Mononuclear cell (primary cell): Measurements from ENCODE around the gene MAST2. TPM values are rescaled to one million over a fixed set of nuclear protein-coding genes. Genes with fewer than 3 reads are reported as not detected.
"Not testable (repeated sequence)": the region's sequence is repeated elsewhere in the genome, so short reads cannot be mapped to it uniquely, and the experiment has no call there.

Source experiments
- H3K27me3 ChIP-seq: 2 replicates; pipeline ENCODE4 v1.6.0; 2011; ENCODE audit warnings: low read length, control low read depth; ENCODE audit not compliant: insufficient read depth
- H3K4me1 ChIP-seq: 2 replicates; pipeline ENCODE4 v1.5.1; 2011; ENCODE audit warnings: mild to moderate bottlenecking, low read length, control low read depth; ENCODE audit not compliant: insufficient read depth
- H3K4me3 ChIP-seq: 2 replicates; pipeline ENCODE4 v1.5.1; 2011; ENCODE audit warnings: mild to moderate bottlenecking, low read length, moderate library complexity
- H3K9me3 ChIP-seq: 2 replicates; pipeline ENCODE4 v1.5.1; 2011; ENCODE audit warnings: low read depth, mild to moderate bottlenecking, control low read depth, low read length
- total RNA-seq: library from RNA; depleted of rRNA; stranded (reverse); fragments of >200 nt; gene quantifications from one replicate; pipeline ENCODE4 v1.2.3, GENCODE V29; 2012

The MAST2 gene
- total RNA-seq, 1 donor: 3.9 TPM

GRCh38 chr1:45800899-45801298 is 2.5 kb upstream of the MAST2 start:
- peaks cover 27% of the 10 kb centered on the region for H3K4me1 ChIP-seq
- H3K9me3 ChIP-seq: no peaks in the 10 kb centered on the region
- H3K27me3 ChIP-seq: no peaks in the 10 kb centered on the region
- H3K4me3 ChIP-seq: no peak overlapping the region

- Histone ChIP-seq H3K4me3 (peak overlapping the region; percentile 52), H3K27me3 (no peaks in the 10 kb centered on the region), H3K9me3 (no peaks in the 10 kb centered on the region), H3K4me1 (peaks cover 27% of the 10 kb centered on the region)
Measured at GRCh38 chr1:45802343-45803298, 791 bp upstream of the MAST2 start.

GRCh38 chr1:45803781-45804668 is 613 bp downstream of the MAST2 start:
- not testable (repeated sequence) for H3K27me3 ChIP-seq, H3K9me3 ChIP-seq
- peak overlapping the region; percentile 52 for H3K4me3 ChIP-seq
- peaks cover 27% of the 10 kb centered on the region for H3K4me1 ChIP-seq

- Histone ChIP-seq H3K9me3 (no peaks in the 10 kb centered on the region), H3K27me3 (no peaks in the 10 kb centered on the region), H3K4me1 (peaks cover 27% of the 10 kb centered on the region), H3K4me3 (no peak overlapping the region)
Measured at GRCh38 chr1:45804669-45804969, 1.2 kb downstream of the MAST2 start.

- no peaks in the 10 kb centered on the region for H3K9me3 ChIP-seq
- peaks cover 27% of the 10 kb centered on the region for H3K4me1 ChIP-seq
- no peak overlapping the region for H3K4me3 ChIP-seq
- H3K27me3 ChIP-seq: no peaks in the 10 kb centered on the region
Measured at GRCh38 chr1:45806129-45806528, 2.7 kb downstream of the MAST2 start.

GRCh38 chr1:45809761-45810160 is 6.3 kb downstream of the MAST2 start:
- H3K4me3 ChIP-seq: no peak overlapping the region
- H3K9me3 ChIP-seq: no peaks in the 10 kb centered on the region
- no peaks in the 10 kb centered on the region for H3K27me3 ChIP-seq
- H3K4me1 ChIP-seq: peaks cover 7% of the 10 kb centered on the region

- Histone ChIP-seq H3K27me3 (no peaks in the 10 kb centered on the region), H3K4me1 (no peaks in the 10 kb centered on the region), H3K4me3 (no peak overlapping the region), H3K9me3 (no peaks in the 10 kb centered on the region)
Measured at GRCh38 chr1:45814776-45815175, 11.4 kb downstream of the MAST2 start.

GRCh38 chr1:45815667-45816458 is 12.5 kb downstream of the MAST2 start:
- H3K9me3 ChIP-seq: no peaks in the 10 kb centered on the region
- no peaks in the 10 kb centered on the region for H3K27me3 ChIP-seq
- H3K4me1 ChIP-seq: peaks cover 3% of the 10 kb centered on the region
- H3K4me3 ChIP-seq: no peak overlapping the region

GRCh38 chr1:45820173-45820572 is 16.8 kb downstream of the MAST2 start:
- Histone ChIP-seq H3K27me3 (no peaks in the 10 kb centered on the region), H3K4me1 (peaks cover 5% of the 10 kb centered on the region), H3K9me3 (no peaks in the 10 kb centered on the region), H3K4me3 (no peak overlapping the region)

GRCh38 chr1:45820788-45821187 is 17.4 kb downstream of the MAST2 start:
- peaks cover 5% of the 10 kb centered on the region for H3K4me1 ChIP-seq
- no peak overlapping the region for H3K4me3 ChIP-seq
- H3K9me3 ChIP-seq: no peaks in the 10 kb centered on the region
- no peaks in the 10 kb centered on the region for H3K27me3 ChIP-seq

- no peaks in the 10 kb centered on the region for H3K27me3 ChIP-seq
- no peak overlapping the region for H3K4me3 ChIP-seq
Measured at GRCh38 chr1:45822644-45823043, 19.2 kb downstream of the MAST2 start.

GRCh38 chr1:45824607-45825006 is 21.2 kb downstream of the MAST2 start:
- H3K4me1 ChIP-seq: peaks cover 5% of the 10 kb centered on the region
- H3K27me3 ChIP-seq: no peaks in the 10 kb centered on the region
- H3K9me3 ChIP-seq: no peaks in the 10 kb centered on the region
- no peak overlapping the region for H3K4me3 ChIP-seq

More at GRCh38 chr1:45822644-45823043, 19.2 kb downstream of the MAST2 start:
- Histone ChIP-seq H3K4me1 (peaks cover 5% of the 10 kb centered on the region), H3K9me3 (no peaks in the 10 kb centered on the region)

- H3K27me3 ChIP-seq: no peaks in the 10 kb centered on the region
- no peaks in the 10 kb centered on the region for H3K9me3 ChIP-seq
Measured at GRCh38 chr1:45827256-45827655, 23.8 kb downstream of the MAST2 start.

GRCh38 chr1:45828841-45829240 is 25.4 kb downstream of the MAST2 start:
- H3K4me3 ChIP-seq: no peak overlapping the region
- H3K9me3 ChIP-seq: no peaks in the 10 kb centered on the region
- no peaks in the 10 kb centered on the region for H3K27me3 ChIP-seq
- no peaks in the 10 kb centered on the region for H3K4me1 ChIP-seq

More at GRCh38 chr1:45827256-45827655, 23.8 kb downstream of the MAST2 start:
- Histone ChIP-seq H3K4me3 (no peak overlapping the region), H3K4me1 (no peaks in the 10 kb centered on the region)

GRCh38 chr1:45833361-45833760 is 29.9 kb downstream of the MAST2 start:
- H3K9me3 ChIP-seq: no peaks in the 10 kb centered on the region
- no peaks in the 10 kb centered on the region for H3K27me3 ChIP-seq
- H3K4me1 ChIP-seq: no peaks in the 10 kb centered on the region
- H3K4me3 ChIP-seq: no peak overlapping the region
